IMR-90 (cell line): ENCODE measurements around the gene BCL2.

Source experiments
- BHLHE40 ChIP-seq: fragments of 150-350 bp; IDR thresholded peaks from 2 replicates; pipeline ENCODE4 v1.6.1; 2016; ENCODE audit warnings: mild to moderate bottlenecking, low read depth, low read length
- CHD1 ChIP-seq: IDR thresholded peaks from 2 replicates; pipeline ENCODE4 v1.6.1; 2012; ENCODE audit warnings: low read depth, low read length, improper control_type of control experiment
- CTCF ChIP-seq: conservative IDR thresholded peaks from 2 replicates; pipeline ENCODE4 v1.5.1; 2012; ENCODE audit warnings: mild to moderate bottlenecking, low read depth, low read length, improper control_type of control experiment
- FOS ChIP-seq: fragments of 150-350 bp; IDR thresholded peaks from 2 replicates; pipeline ENCODE4 v1.6.1; 2016; ENCODE audit warnings: low read depth, low read length
- MAFK ChIP-seq: IDR thresholded peaks from 2 replicates; pipeline ENCODE4 v1.6.1; 2012; ENCODE audit warnings: low read depth, low read length, improper control_type of control experiment
- MAZ ChIP-seq: IDR thresholded peaks from 2 replicates; pipeline ENCODE4 v1.6.1; 2012; ENCODE audit warnings: low read depth, mild to moderate bottlenecking, low read length, improper control_type of control experiment, moderate library complexity, borderline replicate concordance
- MXI1 ChIP-seq: IDR thresholded peaks from 2 replicates; pipeline ENCODE4 v1.6.1; 2012; ENCODE audit warnings: low read depth, mild to moderate bottlenecking, low read length, moderate library complexity, borderline replicate concordance
- POLR2A ChIP-seq: IDR thresholded peaks from 2 replicates; pipeline ENCODE4 v1.6.1; 2012; ENCODE audit warnings: mild to moderate bottlenecking, low read depth, low read length

- TF ChIP-seq MAFK, result no peak
- TF ChIP-seq CTCF, result no peak
- no peak for TF ChIP-seq BHLHE40
- no peak for TF ChIP-seq MAZ
- no peak for TF ChIP-seq CHD1
- no peak for TF ChIP-seq FOS
- TF ChIP-seq POLR2A, result no peak
- TF ChIP-seq MXI1, result no peak
These were observed 16.0 kb downstream of the BCL2 start for GRCh38 chr18:63303547-63303946.
